ENCODE data around the gene LSR.

Gene LSR

GRCh38 chr19:35297922-35298321 is 49.1 kb downstream of the LSR start:
- no peak for DNase-seq (ENCODE audit: low spot score)
- TF ChIP-seq CTCF (IDR thresholded peaks at IDR 0.05; ENCODE audit: extremely low read depth, missing control alignments), result no peak

- TF ChIP-seq CTCF (IDR thresholded peaks at IDR 0.05; ENCODE audit: extremely low read depth, missing control alignments), result no peak
Measured at GRCh38 chr19:35298561-35298972, 49.8 kb downstream of the LSR start.

GRCh38 chr19:35299523-35300338 is 50.9 kb downstream of the LSR start:
- DNase-seq (ENCODE audit: low spot score), result no peak
- TF ChIP-seq CTCF (IDR thresholded peaks at IDR 0.05; ENCODE audit: extremely low read depth, missing control alignments), result no peak

More at GRCh38 chr19:35298561-35298972, 49.8 kb downstream of the LSR start:
- no peak for DNase-seq (ENCODE audit: low spot score)

- no peak for TF ChIP-seq CTCF (IDR thresholded peaks at IDR 0.05; ENCODE audit: extremely low read depth, missing control alignments)
- DNase-seq (ENCODE audit: low spot score), result no peak
Measured at GRCh38 chr19:35300339-35300649, 51.5 kb downstream of the LSR start.

GRCh38 chr19:35301961-35302360 is 53.2 kb downstream of the LSR start:
- no peak for DNase-seq (ENCODE audit: low spot score)
- TF ChIP-seq CTCF (IDR thresholded peaks at IDR 0.05; ENCODE audit: extremely low read depth, missing control alignments), result no peak

- DNase-seq (ENCODE audit: low spot score), result no peak
- no peak for TF ChIP-seq CTCF (IDR thresholded peaks at IDR 0.05; ENCODE audit: extremely low read depth, missing control alignments)
Measured at GRCh38 chr19:35302446-35302845, 53.6 kb downstream of the LSR start.

- no peak for DNase-seq (ENCODE audit: low spot score)
Measured at GRCh38 chr19:35303357-35303915, 54.6 kb downstream of the LSR start.

More at GRCh38 chr19:35303357-35303915, 54.6 kb downstream of the LSR start:
- TF ChIP-seq CTCF (IDR thresholded peaks at IDR 0.05; ENCODE audit: extremely low read depth, missing control alignments), result no peak

Measured in GM20000 (cell line).